Inferior parietal cortex (tissue), 1 donor: ENCODE measurements around the gene KRT80.

ENCODE experiments used
- DNase-seq: peaks from one replicate; pipeline ENCODE4 v3.0.0-alpha.2; 2016; ENCODE audit errors: extremely low spot score

Gene KRT80

GRCh38 chr12:52228931-52229330 lies 37.1 kb upstream of the KRT80 start:
- no peak for DNase-seq

DNA sequence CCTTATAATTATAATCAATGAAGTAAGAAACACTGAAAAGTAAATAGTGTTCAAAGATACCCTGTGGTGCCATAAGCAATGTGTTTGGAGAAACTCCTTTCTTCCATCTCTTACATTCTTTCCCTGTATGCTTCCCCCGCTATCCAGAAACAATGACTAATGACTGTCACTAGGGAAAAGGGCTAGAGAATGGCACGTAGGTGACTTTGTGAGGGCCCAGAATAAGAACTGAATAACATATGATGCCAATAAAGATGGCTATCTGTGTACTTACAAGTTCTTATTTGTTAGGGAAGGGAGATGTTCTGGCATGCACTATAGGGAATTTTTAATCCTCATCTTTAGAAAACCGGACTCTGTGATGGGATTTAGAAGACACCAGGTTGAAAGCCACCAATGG lies 36.6 kb upstream of the KRT80 start:
- DNase-seq: no peak

GRCh38 chr12:52227606-52228166 lies 35.9 kb upstream of the KRT80 start:
- no peak for DNase-seq

- DNase-seq: no peak
Observed at GRCh38 chr12:52226446-52226845, 34.6 kb upstream of the KRT80 start.

DNA sequence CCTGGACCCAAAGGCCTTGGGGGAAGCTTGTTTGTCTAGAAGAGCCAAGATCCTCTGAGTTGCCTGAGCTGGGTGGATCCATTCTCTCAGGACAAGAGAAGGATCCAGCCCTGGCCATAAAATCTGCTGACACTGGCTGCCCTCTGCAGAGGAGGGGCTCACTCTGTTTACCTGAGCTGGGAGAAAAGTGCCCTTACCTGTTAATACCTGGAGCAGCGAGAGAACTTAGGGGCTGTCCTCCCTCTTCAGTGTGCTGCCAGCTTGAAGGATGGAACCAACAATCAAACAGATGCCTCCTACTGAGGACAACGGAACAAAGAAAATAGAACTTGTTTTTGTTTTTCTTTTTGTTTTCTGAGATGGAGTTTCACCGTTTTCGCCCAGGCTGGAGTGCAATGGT lies 33.9 kb upstream of the KRT80 start:
- DNase-seq: no peak

DNA sequence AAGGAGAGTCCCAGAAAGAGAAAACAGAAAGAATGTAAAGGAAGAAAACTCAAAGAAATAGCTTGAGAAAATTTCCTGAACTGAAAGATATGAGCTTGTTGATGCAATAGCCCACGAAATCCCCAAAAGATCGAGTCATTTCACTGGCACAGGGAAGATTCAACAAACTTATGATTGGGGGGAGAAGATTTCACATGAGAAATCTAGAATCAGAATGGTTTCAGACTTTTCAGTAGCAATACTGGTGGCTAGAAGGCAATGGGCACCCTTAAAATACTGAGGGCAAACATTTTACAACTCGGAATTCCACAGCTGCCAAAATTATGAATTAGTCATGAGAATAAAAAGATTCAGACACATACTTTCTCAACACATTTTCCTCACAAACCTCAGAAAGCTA lies 32.3 kb upstream of the KRT80 start:
- DNase-seq: no peak

DNA sequence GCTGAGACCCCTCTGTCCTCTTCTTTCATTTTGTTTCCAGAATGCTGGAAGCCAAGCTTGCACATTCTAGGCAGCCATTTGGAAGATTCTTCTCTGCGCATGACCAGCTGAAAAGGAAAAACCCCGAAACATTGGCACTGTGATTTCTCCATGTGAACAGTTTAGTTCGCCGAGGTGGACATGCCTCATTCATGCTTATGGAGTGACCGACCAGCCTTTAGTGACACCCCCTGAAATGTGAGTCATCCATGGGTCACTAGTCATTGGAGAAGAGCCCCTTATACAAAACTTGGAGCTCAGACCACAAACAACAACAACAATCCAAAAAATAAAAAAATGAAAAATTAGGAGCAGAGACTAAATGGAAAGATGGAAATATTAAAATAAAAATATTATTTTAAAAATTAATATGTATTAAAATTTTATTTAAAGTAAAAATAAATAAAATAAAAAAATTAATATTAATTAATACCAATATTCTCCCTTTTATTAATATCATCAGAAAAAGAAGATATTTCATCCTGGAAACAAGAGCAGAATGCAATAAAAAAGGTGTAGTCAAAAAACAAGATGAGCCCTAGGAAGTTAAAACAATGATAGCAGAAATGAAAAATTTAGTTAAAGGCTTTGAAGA lies 31.7 kb upstream of the KRT80 start:
- no peak for DNase-seq

GRCh38 chr12:52222692-52223091 lies 30.9 kb upstream of the KRT80 start:
- DNase-seq: no peak

- peak; percentile 38 for DNase-seq
Observed at GRCh38 chr12:52221912-52222457, 30.2 kb upstream of the KRT80 start.

- no peak for DNase-seq
Observed at GRCh38 chr12:52221070-52221781, 29.4 kb upstream of the KRT80 start.

DNA sequence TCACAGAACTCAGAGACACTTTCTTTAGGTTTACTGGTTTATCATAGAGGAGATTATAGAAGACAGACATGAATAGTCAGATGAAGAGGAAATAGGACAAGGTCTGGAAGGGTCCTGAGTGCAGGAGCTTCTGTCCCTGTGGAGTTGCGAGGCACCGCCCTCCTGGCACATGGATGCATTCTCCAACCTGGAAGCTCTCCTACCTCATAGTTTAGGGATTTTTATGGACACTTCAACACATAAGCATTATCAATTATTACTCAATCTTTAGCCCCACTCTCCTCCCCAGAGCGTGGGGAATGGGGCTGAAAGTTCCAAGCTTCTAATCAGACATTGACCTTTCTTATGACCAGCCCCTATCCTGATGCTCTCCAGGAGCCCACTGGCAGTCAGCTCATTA lies 28.7 kb upstream of the KRT80 start:
- no peak for DNase-seq

DNA sequence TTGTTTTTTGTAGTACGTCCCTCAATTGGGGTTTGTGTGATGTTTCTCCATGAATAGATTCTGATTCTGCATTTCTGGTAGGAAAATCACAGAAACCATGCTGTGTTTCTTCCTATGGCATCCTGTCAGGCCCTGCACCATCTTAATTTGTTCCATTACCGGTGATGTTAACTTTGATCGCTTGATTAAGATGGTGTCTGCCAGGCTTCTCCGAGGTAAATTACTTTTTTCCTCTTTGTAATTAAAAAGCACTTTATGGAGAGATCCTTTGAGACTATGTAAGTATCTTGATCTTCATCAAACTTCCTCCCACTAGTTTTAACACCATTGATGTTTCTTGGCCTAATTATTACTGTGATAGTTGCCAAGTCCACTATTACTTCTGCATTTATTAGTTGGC lies 26.2 kb upstream of the KRT80 start:
- no peak for DNase-seq

- no peak for DNase-seq
Observed at GRCh38 chr12:52217223-52217622, 25.4 kb upstream of the KRT80 start.

- DNase-seq: no peak
Observed at GRCh38 chr12:52216807-52217206, 25.0 kb upstream of the KRT80 start.

GRCh38 chr12:52216100-52216499 lies 24.3 kb upstream of the KRT80 start:
- DNase-seq: no peak

DNA sequence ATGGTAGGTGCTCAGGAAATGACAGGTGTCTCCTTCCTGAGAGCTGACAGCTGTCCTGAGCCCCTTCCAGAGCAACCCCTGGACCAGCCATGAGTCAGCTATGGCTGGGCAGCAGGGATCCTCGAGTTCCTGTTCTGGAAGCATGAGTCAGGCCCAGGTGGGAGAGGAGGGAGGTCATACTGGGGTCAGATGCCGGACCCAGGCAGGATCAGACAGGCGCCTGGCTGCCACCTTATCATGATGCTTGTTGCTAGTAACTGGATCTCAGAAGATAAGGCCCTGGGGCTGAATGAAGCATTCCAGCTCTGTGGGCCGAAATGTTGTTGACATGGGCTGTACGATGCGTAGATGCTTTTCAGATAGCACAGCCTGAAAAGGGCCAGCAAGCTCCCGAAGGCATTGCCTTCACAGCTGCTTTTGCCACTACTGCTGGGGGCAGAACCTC lies 23.8 kb upstream of the KRT80 start:
- DNase-seq: no peak

DNA sequence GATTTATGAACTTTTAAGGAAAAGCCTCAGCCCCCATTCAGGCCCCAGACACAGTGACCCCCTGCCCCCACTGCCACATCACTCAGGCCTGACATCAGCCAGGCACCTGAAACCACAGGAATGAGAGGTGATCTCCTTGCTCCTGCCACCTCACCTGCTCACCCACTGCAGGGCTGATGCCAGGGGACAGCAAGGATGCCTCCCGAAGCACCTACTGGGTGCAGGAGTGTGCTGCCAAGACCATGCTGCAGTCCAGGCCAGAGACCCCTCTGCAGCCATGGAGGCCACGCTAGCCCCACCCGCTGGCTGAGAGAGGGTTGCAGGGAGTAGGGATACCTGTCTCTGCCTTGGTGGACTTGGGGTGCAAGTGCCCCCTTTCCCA lies 22.6 kb upstream of the KRT80 start:
- DNase-seq: no peak

- DNase-seq: peak; percentile 70
Observed at GRCh38 chr12:52213564-52214420, 22.0 kb upstream of the KRT80 start.

DNA sequence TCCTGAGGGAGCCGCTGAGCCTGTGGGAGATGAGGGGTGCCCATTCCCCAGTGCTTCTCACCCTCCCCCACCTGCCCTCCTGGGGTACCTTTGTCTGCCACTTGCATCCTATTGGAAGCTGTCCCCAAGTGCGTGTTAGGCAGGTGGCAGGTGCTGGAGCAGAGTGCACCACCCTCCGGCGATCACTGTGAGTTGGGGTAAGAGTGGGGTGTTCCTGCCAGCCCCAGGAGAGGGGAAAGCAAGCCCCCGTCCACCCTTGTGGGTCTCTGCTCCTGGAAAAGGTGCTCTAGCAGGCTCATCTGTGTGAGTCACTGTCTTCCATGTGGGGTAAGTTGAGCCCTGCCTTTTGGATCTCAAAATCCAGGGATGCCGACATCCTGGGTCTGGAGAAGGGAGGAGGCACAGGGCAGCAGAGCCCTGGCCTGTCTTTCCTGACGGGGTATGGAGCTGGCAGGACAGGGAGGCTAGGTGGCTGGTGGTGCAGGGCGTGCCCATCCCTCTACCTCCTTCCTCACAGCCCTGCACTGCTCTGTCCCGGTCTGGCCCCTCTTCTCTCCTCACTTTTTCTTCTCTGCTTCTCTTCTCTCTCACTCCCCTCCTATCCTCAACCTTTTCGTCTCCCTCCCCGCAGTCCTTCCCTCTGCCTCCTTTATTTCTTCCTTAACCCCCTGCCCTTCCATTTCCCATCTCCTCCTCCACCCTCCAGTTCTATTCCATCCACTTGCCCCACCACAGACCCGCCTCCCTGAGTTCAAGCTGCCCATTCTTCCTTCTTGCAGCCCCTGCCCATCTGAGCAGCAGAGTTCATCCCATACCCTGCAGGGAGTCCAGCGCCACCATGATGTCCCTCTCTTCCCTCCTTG lies 21.1 kb upstream of the KRT80 start:
- no peak for DNase-seq

GRCh38 chr12:52211716-52212585 lies 20.1 kb upstream of the KRT80 start:
- no peak for DNase-seq
